Measurements from ENCODE around the gene DOCK9. TPM values are rescaled to one million over a fixed set of nuclear protein-coding genes. Genes with fewer than 3 reads are reported as not detected.

The DOCK9 gene
- total RNA-seq, 2 experiments from 2014 or later: 31.9 to 33.5 TPM

- Mint-ChIP-seq H3K27ac (no peak overlapping the region), H3K27me3 (no peaks in the 10 kb centered on the region), H3K9me3 (peaks cover 19% of the 10 kb centered on the region), H3K36me3 (peaks cover 46% of the 10 kb centered on the region), H3K4me1 (peaks cover 20% of the 10 kb centered on the region), H3K4me3 (no peak overlapping the region)
- DNase-seq: no peak
Measured at GRCh38 chr13:98871727-98872126, 106.1 kb downstream of the DOCK9 start.

- Mint-ChIP-seq H3K4me1 (peaks cover 7% of the 10 kb centered on the region), H3K36me3 (peaks cover 37% of the 10 kb centered on the region), H3K27me3 (no peaks in the 10 kb centered on the region), H3K9me3 (peaks cover 14% of the 10 kb centered on the region), H3K27ac (no peak overlapping the region), H3K4me3 (no peak overlapping the region)
- DNase-seq: no peak
Measured at GRCh38 chr13:98869408-98870090, 108.3 kb downstream of the DOCK9 start.

GRCh38 chr13:98868932-98869331 is 108.9 kb downstream of the DOCK9 start:
- Mint-ChIP-seq H3K27me3 (no peaks in the 10 kb centered on the region), H3K36me3 (peaks cover 32% of the 10 kb centered on the region), H3K27ac (no peak overlapping the region), H3K4me3 (no peak overlapping the region), H3K9me3 (peaks cover 9% of the 10 kb centered on the region), H3K4me1 (peaks cover 4% of the 10 kb centered on the region)
- DNase-seq: no peak

DNA sequence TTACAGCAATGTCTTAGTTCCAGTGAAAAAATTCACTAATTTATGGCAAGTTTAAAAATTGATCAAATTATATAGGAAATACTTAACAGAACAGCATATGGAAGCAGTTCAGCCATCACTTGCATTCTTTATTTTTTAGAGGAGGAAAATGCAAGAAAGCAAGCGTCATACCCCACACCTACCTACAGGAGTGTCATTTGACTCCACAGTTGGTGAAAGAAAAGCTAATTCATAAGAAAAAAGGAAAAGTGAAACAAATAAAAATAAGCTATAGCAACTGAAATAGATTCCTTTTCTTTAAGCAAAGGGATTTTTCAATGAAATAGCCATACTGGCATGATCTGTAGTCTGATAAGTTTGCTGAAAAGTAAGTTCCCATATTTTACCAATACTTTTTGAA is 111.0 kb downstream of the DOCK9 start:
- peaks cover 19% of the 10 kb centered on the region for H3K36me3 Mint-ChIP-seq
- no peak overlapping the region for H3K27ac Mint-ChIP-seq
- peaks cover 2% of the 10 kb centered on the region for H3K4me1 Mint-ChIP-seq
- H3K27me3 Mint-ChIP-seq: no peaks in the 10 kb centered on the region
- no peaks in the 10 kb centered on the region for H3K9me3 Mint-ChIP-seq
- H3K4me3 Mint-ChIP-seq: no peak overlapping the region
- DNase-seq: no peak

GRCh38 chr13:98860491-98860890 is 117.4 kb downstream of the DOCK9 start:
- Mint-ChIP-seq H3K4me3 (no peak overlapping the region), H3K27me3 (no peaks in the 10 kb centered on the region), H3K36me3 (peaks cover 17% of the 10 kb centered on the region), H3K27ac (no peak overlapping the region), H3K4me1 (no peaks in the 10 kb centered on the region), H3K9me3 (no peaks in the 10 kb centered on the region)
- no peak for DNase-seq

- Mint-ChIP-seq H3K4me1 (peaks cover 8% of the 10 kb centered on the region), H3K36me3 (peaks cover 22% of the 10 kb centered on the region), H3K4me3 (no peak overlapping the region), H3K27ac (no peak overlapping the region), H3K27me3 (no peaks in the 10 kb centered on the region), H3K9me3 (no peaks in the 10 kb centered on the region)
- no peak for DNase-seq
Measured at GRCh38 chr13:98858191-98858590, 119.7 kb downstream of the DOCK9 start.

GRCh38 chr13:98856983-98857382 is 120.9 kb downstream of the DOCK9 start:
- Mint-ChIP-seq H3K9me3 (no peaks in the 10 kb centered on the region), H3K36me3 (peaks cover 16% of the 10 kb centered on the region), H3K4me1 (peaks cover 11% of the 10 kb centered on the region), H3K27ac (no peak overlapping the region), H3K4me3 (no peak overlapping the region), H3K27me3 (no peaks in the 10 kb centered on the region)
- DNase-seq: no peak

DNA sequence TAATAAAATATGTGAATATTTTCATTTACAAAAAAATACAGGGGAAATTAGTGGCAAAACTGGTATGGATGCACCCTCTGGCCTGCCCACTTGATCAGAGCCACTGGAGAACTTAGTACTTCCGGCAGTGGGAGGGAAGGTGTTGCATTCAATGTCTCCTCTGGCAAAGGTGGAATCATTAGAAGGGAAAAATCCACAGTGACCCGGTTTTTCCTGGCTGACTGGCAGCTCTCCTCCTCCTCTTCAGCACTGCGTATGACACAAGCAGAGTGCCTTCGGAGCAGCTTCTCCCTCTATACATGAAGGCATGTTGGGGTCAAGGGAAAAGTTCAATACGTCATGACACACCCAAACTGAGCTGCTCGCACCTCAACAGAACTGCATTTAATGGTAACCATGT is 123.4 kb downstream of the DOCK9 start:
- Mint-ChIP-seq H3K27me3 (no peaks in the 10 kb centered on the region), H3K27ac (no peak overlapping the region), H3K36me3 (peaks cover 20% of the 10 kb centered on the region), H3K9me3 (no peaks in the 10 kb centered on the region), H3K4me1 (peaks cover 11% of the 10 kb centered on the region), H3K4me3 (no peak overlapping the region)
- no peak for DNase-seq

GRCh38 chr13:98853771-98854221 is 124.1 kb downstream of the DOCK9 start:
- H3K36me3 Mint-ChIP-seq: peaks cover 20% of the 10 kb centered on the region
- peaks cover 11% of the 10 kb centered on the region for H3K4me1 Mint-ChIP-seq
- H3K27me3 Mint-ChIP-seq: no peaks in the 10 kb centered on the region
- H3K4me3 Mint-ChIP-seq: no peak overlapping the region
- DNase-seq: peak; percentile 77
- no peaks in the 10 kb centered on the region for H3K9me3 Mint-ChIP-seq
- H3K27ac Mint-ChIP-seq: peak overlapping the region; percentile 40

GRCh38 chr13:98851276-98851675 is 126.6 kb downstream of the DOCK9 start:
- no peaks in the 10 kb centered on the region for H3K9me3 Mint-ChIP-seq
- H3K36me3 Mint-ChIP-seq: peaks cover 18% of the 10 kb centered on the region
- no peak overlapping the region for H3K27ac Mint-ChIP-seq
- peaks cover 11% of the 10 kb centered on the region for H3K4me1 Mint-ChIP-seq
- no peak for DNase-seq
- H3K27me3 Mint-ChIP-seq: no peaks in the 10 kb centered on the region
- H3K4me3 Mint-ChIP-seq: no peak overlapping the region

DNA sequence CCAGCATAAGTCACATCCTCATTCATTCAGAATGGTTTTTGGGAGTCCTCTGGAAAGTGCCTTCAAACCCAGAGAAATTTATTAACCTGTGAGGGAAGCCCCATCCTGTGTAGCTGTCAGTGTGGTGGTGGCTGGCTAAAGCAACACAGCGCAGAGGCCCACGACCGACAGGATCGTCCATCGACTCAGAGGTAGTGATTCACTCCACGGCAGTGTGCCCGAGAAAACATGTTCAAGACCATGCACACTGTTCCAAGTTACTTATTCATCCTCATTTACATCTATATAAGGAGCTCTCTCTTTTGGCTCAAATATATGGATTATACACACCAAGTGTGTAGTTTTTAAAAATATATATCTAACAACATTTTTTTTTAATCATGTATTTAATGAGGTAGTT is 129.1 kb downstream of the DOCK9 start:
- H3K4me1 Mint-ChIP-seq: peaks cover 8% of the 10 kb centered on the region
- DNase-seq: no peak
- H3K36me3 Mint-ChIP-seq: peaks cover 12% of the 10 kb centered on the region

GRCh38 chr13:98847780-98848179 is 130.1 kb downstream of the DOCK9 start:
- Mint-ChIP-seq H3K27ac (no peak overlapping the region), H3K9me3 (no peaks in the 10 kb centered on the region), H3K27me3 (no peaks in the 10 kb centered on the region), H3K4me1 (peaks cover 6% of the 10 kb centered on the region), H3K4me3 (no peak overlapping the region), H3K36me3 (peaks cover 12% of the 10 kb centered on the region)
- DNase-seq: no peak

More for the DNA sequence above, 129.1 kb downstream of the DOCK9 start:
- no peak overlapping the region for H3K4me3 Mint-ChIP-seq
- no peak overlapping the region for H3K27ac Mint-ChIP-seq
- H3K27me3 Mint-ChIP-seq: no peaks in the 10 kb centered on the region
- H3K9me3 Mint-ChIP-seq: no peaks in the 10 kb centered on the region

DNA sequence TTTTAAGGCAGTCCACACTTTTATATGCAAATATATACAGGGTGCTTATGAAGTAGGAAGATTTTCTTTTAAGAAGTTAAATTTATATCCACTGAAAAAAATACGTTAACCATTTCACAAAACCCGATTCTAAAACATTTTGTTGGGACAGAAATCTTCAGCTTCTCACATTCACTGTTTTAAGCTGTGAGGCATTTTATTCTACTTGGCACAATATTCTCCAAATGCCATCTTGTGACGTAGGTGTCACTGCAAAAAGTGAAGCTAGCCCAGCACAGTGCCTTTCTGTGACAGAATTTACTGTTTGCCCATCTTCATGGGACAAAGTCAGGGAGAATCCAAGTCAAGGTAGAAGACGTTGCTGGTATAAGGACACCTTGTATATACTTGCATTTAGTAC is 130.9 kb downstream of the DOCK9 start:
- H3K36me3 Mint-ChIP-seq: peaks cover 12% of the 10 kb centered on the region
- H3K27ac Mint-ChIP-seq: no peak overlapping the region
- H3K4me3 Mint-ChIP-seq: no peak overlapping the region
- DNase-seq: no peak
- peaks cover 3% of the 10 kb centered on the region for H3K4me1 Mint-ChIP-seq
- H3K9me3 Mint-ChIP-seq: no peaks in the 10 kb centered on the region
- no peaks in the 10 kb centered on the region for H3K27me3 Mint-ChIP-seq

- peaks cover 10% of the 10 kb centered on the region for H3K36me3 Mint-ChIP-seq
- no peak overlapping the region for H3K4me3 Mint-ChIP-seq
- peaks cover 3% of the 10 kb centered on the region for H3K4me1 Mint-ChIP-seq
- H3K9me3 Mint-ChIP-seq: no peaks in the 10 kb centered on the region
- H3K27ac Mint-ChIP-seq: no peak overlapping the region
- no peaks in the 10 kb centered on the region for H3K27me3 Mint-ChIP-seq
- DNase-seq: no peak
Measured at GRCh38 chr13:98846521-98846920, 131.3 kb downstream of the DOCK9 start.

GRCh38 chr13:98845742-98846141 is 132.1 kb downstream of the DOCK9 start:
- peaks cover 4% of the 10 kb centered on the region for H3K36me3 Mint-ChIP-seq
- H3K4me3 Mint-ChIP-seq: no peak overlapping the region
- peaks cover 3% of the 10 kb centered on the region for H3K4me1 Mint-ChIP-seq
- no peaks in the 10 kb centered on the region for H3K9me3 Mint-ChIP-seq
- no peaks in the 10 kb centered on the region for H3K27me3 Mint-ChIP-seq
- DNase-seq: no peak
- no peak overlapping the region for H3K27ac Mint-ChIP-seq

DNA sequence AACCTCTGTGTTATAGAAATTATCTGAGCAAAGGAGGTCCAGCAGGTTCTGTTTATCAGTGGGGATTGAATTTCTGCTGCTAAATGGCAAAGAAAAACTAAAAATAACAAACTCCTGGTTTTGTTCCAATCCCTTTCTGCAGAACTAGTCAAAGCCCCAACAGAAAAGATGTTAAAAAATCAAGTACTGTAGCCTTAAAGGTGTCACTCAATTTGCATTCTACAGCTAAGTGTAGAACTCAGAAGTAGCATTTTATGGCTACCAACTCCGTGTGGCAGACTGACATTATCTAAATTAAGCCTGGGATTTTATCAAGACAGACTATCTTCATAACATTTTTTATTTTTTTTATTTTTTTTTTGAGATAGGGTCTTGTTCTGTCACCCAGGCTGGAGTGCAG is 133.8 kb downstream of the DOCK9 start:
- Mint-ChIP-seq H3K9me3 (no peaks in the 10 kb centered on the region), H3K27me3 (no peaks in the 10 kb centered on the region), H3K27ac (no peak overlapping the region), H3K4me3 (no peak overlapping the region), H3K4me1 (peaks cover 3% of the 10 kb centered on the region), H3K36me3 (peaks cover 4% of the 10 kb centered on the region)
- DNase-seq: no peak
